GM23338 (cell line): Measurements from ENCODE around the gene AKR1D1.

Experiments
- EZH2 ChIP-seq: fragments of 200-600 bp; sonication (generic); IDR thresholded peaks from one replicate; pipeline ENCODE4 v1.8.0; 2017; ENCODE audit warnings: antibody characterized with exemption, mild to moderate bottlenecking, low read depth; ENCODE audit not compliant: unreplicated experiment
- EZH2phosphoT487 ChIP-seq: fragments of 200-600 bp; sonication (generic); IDR thresholded peaks from one replicate; pipeline ENCODE4 v1.8.1; 2018; ENCODE audit warnings: antibody characterized with exemption; ENCODE audit not compliant: unreplicated experiment
- POLR2AphosphoS5 ChIP-seq: IDR thresholded peaks from 2 replicates; pipeline ENCODE4 v1.6.1; 2016; ENCODE audit warnings: antibody characterized with exemption, low read depth
- TF ChIP-seq, protein P1 (sequence below), 2 experiments: fragments of 200-600 bp in 1 of 2; sonication (generic) in 1 of 2; conservative IDR thresholded peaks; 2 replicates each; pipeline versions ENCODE4 v1.5.1 to v1.6.1; 2016 to 2017; ENCODE audit warnings: antibody characterized with exemption in 2 of 2, low read depth in 2 of 2, mild to moderate bottlenecking in 2 of 2, moderate library complexity in 1 of 2
- TF ChIP-seq, protein P2 (sequence below): IDR thresholded peaks from one replicate; pipeline ENCODE4 v1.6.1; 2018; ENCODE audit warnings: antibody characterized with exemption; ENCODE audit not compliant: unreplicated experiment
- TF ChIP-seq, protein P3 (sequence below): IDR thresholded peaks from 2 replicates; pipeline ENCODE4 v1.6.1; 2016; ENCODE audit warnings: antibody characterized with exemption

DNA sequence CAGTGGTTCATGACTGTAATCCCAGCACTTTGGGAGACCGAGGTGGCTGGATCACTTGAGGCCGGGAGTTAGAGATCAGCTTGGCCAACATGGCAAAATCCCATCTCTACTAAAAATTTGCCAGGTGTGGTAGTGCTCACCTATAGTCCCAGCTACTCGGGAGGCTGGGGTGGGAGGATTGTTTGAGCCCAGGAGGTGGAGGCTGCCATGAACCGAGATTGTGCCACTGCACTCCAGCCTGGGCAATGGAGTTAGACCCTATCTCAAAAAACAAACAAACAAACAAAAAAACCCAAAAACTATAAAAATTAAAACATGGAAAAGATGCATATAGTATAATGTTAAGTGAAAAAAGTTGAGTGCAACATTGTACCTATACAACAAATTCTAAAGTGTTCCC, 81.4 kb downstream of the AKR1D1 start:
- TF ChIP-seq, protein P1, sequence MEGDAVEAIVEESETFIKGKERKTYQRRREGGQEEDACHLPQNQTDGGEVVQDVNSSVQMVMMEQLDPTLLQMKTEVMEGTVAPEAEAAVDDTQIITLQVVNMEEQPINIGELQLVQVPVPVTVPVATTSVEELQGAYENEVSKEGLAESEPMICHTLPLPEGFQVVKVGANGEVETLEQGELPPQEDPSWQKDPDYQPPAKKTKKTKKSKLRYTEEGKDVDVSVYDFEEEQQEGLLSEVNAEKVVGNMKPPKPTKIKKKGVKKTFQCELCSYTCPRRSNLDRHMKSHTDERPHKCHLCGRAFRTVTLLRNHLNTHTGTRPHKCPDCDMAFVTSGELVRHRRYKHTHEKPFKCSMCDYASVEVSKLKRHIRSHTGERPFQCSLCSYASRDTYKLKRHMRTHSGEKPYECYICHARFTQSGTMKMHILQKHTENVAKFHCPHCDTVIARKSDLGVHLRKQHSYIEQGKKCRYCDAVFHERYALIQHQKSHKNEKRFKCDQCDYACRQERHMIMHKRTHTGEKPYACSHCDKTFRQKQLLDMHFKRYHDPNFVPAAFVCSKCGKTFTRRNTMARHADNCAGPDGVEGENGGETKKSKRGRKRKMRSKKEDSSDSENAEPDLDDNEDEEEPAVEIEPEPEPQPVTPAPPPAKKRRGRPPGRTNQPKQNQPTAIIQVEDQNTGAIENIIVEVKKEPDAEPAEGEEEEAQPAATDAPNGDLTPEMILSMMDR (conservative IDR thresholded peaks at IDR 0.05; ENCODE audit: low read depth in 2 of 2) = no peak
- TF ChIP-seq, protein P2, sequence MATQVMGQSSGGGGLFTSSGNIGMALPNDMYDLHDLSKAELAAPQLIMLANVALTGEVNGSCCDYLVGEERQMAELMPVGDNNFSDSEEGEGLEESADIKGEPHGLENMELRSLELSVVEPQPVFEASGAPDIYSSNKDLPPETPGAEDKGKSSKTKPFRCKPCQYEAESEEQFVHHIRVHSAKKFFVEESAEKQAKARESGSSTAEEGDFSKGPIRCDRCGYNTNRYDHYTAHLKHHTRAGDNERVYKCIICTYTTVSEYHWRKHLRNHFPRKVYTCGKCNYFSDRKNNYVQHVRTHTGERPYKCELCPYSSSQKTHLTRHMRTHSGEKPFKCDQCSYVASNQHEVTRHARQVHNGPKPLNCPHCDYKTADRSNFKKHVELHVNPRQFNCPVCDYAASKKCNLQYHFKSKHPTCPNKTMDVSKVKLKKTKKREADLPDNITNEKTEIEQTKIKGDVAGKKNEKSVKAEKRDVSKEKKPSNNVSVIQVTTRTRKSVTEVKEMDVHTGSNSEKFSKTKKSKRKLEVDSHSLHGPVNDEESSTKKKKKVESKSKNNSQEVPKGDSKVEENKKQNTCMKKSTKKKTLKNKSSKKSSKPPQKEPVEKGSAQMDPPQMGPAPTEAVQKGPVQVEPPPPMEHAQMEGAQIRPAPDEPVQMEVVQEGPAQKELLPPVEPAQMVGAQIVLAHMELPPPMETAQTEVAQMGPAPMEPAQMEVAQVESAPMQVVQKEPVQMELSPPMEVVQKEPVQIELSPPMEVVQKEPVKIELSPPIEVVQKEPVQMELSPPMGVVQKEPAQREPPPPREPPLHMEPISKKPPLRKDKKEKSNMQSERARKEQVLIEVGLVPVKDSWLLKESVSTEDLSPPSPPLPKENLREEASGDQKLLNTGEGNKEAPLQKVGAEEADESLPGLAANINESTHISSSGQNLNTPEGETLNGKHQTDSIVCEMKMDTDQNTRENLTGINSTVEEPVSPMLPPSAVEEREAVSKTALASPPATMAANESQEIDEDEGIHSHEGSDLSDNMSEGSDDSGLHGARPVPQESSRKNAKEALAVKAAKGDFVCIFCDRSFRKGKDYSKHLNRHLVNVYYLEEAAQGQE = no peak
- TF ChIP-seq EZH2 = no peak
- TF ChIP-seq POLR2AphosphoS5 = no peak
- TF ChIP-seq EZH2phosphoT487 = no peak
- TF ChIP-seq, protein P3, sequence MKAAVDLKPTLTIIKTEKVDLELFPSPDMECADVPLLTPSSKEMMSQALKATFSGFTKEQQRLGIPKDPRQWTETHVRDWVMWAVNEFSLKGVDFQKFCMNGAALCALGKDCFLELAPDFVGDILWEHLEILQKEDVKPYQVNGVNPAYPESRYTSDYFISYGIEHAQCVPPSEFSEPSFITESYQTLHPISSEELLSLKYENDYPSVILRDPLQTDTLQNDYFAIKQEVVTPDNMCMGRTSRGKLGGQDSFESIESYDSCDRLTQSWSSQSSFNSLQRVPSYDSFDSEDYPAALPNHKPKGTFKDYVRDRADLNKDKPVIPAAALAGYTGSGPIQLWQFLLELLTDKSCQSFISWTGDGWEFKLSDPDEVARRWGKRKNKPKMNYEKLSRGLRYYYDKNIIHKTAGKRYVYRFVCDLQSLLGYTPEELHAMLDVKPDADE = no peak
